SU-DHL-6 (cell line): ENCODE data around the gene PLXND1.

ENCODE experiments used
- CTCF ChIP-seq: fragments of 200-600 bp; sonication (generic); IDR thresholded peaks from one replicate; pipeline ENCODE4 v1.5.1; 2017; ENCODE audit warnings: antibody characterized with exemption, mild to moderate bottlenecking, low read length, moderate library complexity; ENCODE audit not compliant: insufficient read depth, poor library complexity, severe bottlenecking
- EZH2phosphoT487 ChIP-seq: fragments of 200-600 bp; sonication (generic), shearing (Covaris generic); conservative IDR thresholded peaks from 2 replicates; pipeline ENCODE4 v1.6.1; 2018; ENCODE audit warnings: mild to moderate bottlenecking, antibody characterized with exemption, low read length, moderate library complexity, mixed read lengths

- TF ChIP-seq CTCF (no peak), EZH2phosphoT487 (no peak)
Measured at GRCh38 chr3:129561619-129562248, 44.7 kb downstream of the PLXND1 start.
